Neuronal stem cell (in vitro differentiated cells): ENCODE results near the gene SLC35E1.

ENCODE experiments used
- DNase-seq: peaks from one replicate; pipeline ENCODE4 v3.0.0-alpha.2; 2013; ENCODE audit warnings: low spot score
- H2AFZ ChIP-seq: one replicate; pipeline ENCODE4 v1.6.1; 2013; ENCODE audit warnings: mild to moderate bottlenecking, low read length, inconsistent platforms
- H2AK5ac ChIP-seq: 2 replicates; pipeline ENCODE4 v1.6.1; 2013; ENCODE audit warnings: low read depth, mild to moderate bottlenecking, inconsistent platforms, low read length, moderate library complexity, mixed read lengths
- H2BK120ac ChIP-seq: 2 replicates; pipeline ENCODE4 v1.6.1; 2013; ENCODE audit warnings: low read depth, mild to moderate bottlenecking, inconsistent platforms, low read length, moderate library complexity, mixed read lengths
- H2BK12ac ChIP-seq: one replicate; pipeline ENCODE4 v1.6.1; 2013; ENCODE audit warnings: low read length, inconsistent platforms
- H2BK15ac ChIP-seq: 2 replicates; pipeline ENCODE4 v1.6.1; 2013; ENCODE audit warnings: mild to moderate bottlenecking, low read length, inconsistent platforms, mixed read lengths
- H2BK5ac ChIP-seq: one replicate; pipeline ENCODE4 v1.6.1; 2013; ENCODE audit warnings: inconsistent platforms, mild to moderate bottlenecking, low read length, moderate library complexity
- H3K14ac ChIP-seq: one replicate; pipeline ENCODE4 v1.6.1; 2013; ENCODE audit warnings: low read length, inconsistent platforms
- H3K18ac ChIP-seq: 2 replicates; pipeline ENCODE4 v1.6.1; 2013; ENCODE audit warnings: low read length, inconsistent platforms
- H3K23ac ChIP-seq: 2 replicates; pipeline ENCODE4 v1.6.1; 2013; ENCODE audit warnings: low read depth, mild to moderate bottlenecking, mixed read lengths, low read length, inconsistent platforms; ENCODE audit not compliant: poor library complexity
- H3K27ac ChIP-seq: replicated peaks from 3 replicates; pipeline ENCODE4 v1.5.1; 2013; ENCODE audit warnings: low read length, inconsistent platforms
- H3K27me3 ChIP-seq, 3 experiments: 2 replicates each; pipeline ENCODE4 v1.6.1; 2013; ENCODE audit warnings: low read length in 3 of 3, mild to moderate bottlenecking in 2 of 3, inconsistent platforms in 1 of 3, low read depth in 1 of 3, mixed read lengths in 1 of 3, moderate library complexity in 1 of 3; ENCODE audit not compliant: control insufficient read depth in 3 of 3, insufficient read depth in 3 of 3
- H3K36me3 ChIP-seq, 2 donors: replicated peaks in 1 of 2; 2 replicates each; pipeline ENCODE4 v1.6.1; 2013; ENCODE audit warnings: low read length in 2 of 2; ENCODE audit not compliant: control insufficient read depth in 2 of 2, insufficient read depth in 2 of 2
- H3K4ac ChIP-seq: 2 replicates; pipeline ENCODE4 v1.6.1; 2013; ENCODE audit warnings: inconsistent platforms, mild to moderate bottlenecking, low read length, moderate library complexity
- H3K4me1 ChIP-seq, 2 donors: 1 replicate in 1 of 2; 2 replicates in 1 of 2; pipeline ENCODE4 v1.6.1; 2013; ENCODE audit warnings: low read length in 2 of 2, low read depth in 1 of 2; ENCODE audit not compliant: control insufficient read depth in 2 of 2, insufficient read depth in 1 of 2
- H3K4me2 ChIP-seq: one replicate; pipeline ENCODE4 v1.6.1; 2013; ENCODE audit warnings: mild to moderate bottlenecking, low read length, inconsistent platforms; ENCODE audit not compliant: insufficient read depth, poor library complexity, severe bottlenecking
- H3K4me3 ChIP-seq, 2 donors: 2 replicates each; pipeline ENCODE4 v1.5.1; 2013; ENCODE audit warnings: low read length in 2 of 2, mild to moderate bottlenecking in 2 of 2, inconsistent platforms in 1 of 2, moderate library complexity in 1 of 2
- H3K79me1 ChIP-seq: one replicate; pipeline ENCODE4 v1.6.1; 2013; ENCODE audit warnings: low read depth, mild to moderate bottlenecking, inconsistent platforms, low read length, moderate library complexity
- H3K9ac ChIP-seq: one replicate; pipeline ENCODE4 v1.6.1; 2013; ENCODE audit warnings: mild to moderate bottlenecking, low read depth, low read length, inconsistent platforms; ENCODE audit not compliant: poor library complexity
- H3K9me3 ChIP-seq, 2 donors: replicated peaks in 1 of 2; 2 replicates each; pipeline versions ENCODE3 to v1.6.1; 2013; ENCODE audit warnings: low read length in 2 of 2, mild to moderate bottlenecking in 2 of 2, inconsistent platforms in 1 of 2, low read depth in 1 of 2, mixed read lengths in 1 of 2, moderate library complexity in 1 of 2; ENCODE audit not compliant: control insufficient read depth in 2 of 2, insufficient read depth in 1 of 2
- H4K8ac ChIP-seq: one replicate; pipeline ENCODE4 v1.6.1; 2013; ENCODE audit warnings: low read depth, mild to moderate bottlenecking, inconsistent platforms, low read length, moderate library complexity
- H4K91ac ChIP-seq: one replicate; pipeline ENCODE4 v1.6.1; 2013; ENCODE audit warnings: low read length, low read depth, mild to moderate bottlenecking, inconsistent platforms; ENCODE audit not compliant: poor library complexity
- WGBS, 2 donors: extraction: QIAGEN DNeasy Blood & Tissue Kit; methylation state at CpG; one replicate each; pipeline ENCODE4 v1.1.7; 2013; ENCODE audit warnings: missing lambda C conversion rate in 2 of 2, mixed read lengths in 1 of 2; ENCODE audit not compliant: insufficient read length in 2 of 2, insufficient replicate concordance in 1 of 2; ENCODE audit errors: extremely low coverage in 2 of 2; 5-methylcytosine and 5-hydroxymethylcytosine counted together

SLC35E1 gene

GRCh38 chr19:16599655-16600346 is 27.6 kb upstream of the SLC35E1 start:
- Histone ChIP-seq H3K14ac (no peak overlapping the region), H3K18ac (no peak overlapping the region), H3K27me3 (no peaks in the 10 kb centered on the region), H3K4me3 (no peak overlapping the region), H2AFZ (no peak overlapping the region), H2BK15ac (no peak overlapping the region), H2BK12ac (no peak overlapping the region), H2BK5ac (no peak overlapping the region), H3K9me3 (no peaks in the 10 kb centered on the region), H3K79me1 (peaks cover 36% of the 10 kb centered on the region), H3K9ac (no peak overlapping the region), H2AK5ac (no peak overlapping the region), H3K4ac (no peak overlapping the region), H3K36me3 (peaks cover 0 to 3% of the 10 kb centered on the region in 2 donors), H3K4me1 (no peaks in the 10 kb centered on the region), H3K27ac (no peak overlapping the region), H2BK120ac (no peak overlapping the region), H4K8ac (no peak overlapping the region), H3K4me2 (no peak overlapping the region), H3K23ac (no peak overlapping the region), H4K91ac (no peak overlapping the region)
- no peak for DNase-seq
- no CpG with 5 or more reads among the region's 6 CpGs for WGBS, 2 donors

GRCh38 chr19:16598848-16599247 is 26.6 kb upstream of the SLC35E1 start:
- Histone ChIP-seq H3K14ac (no peak overlapping the region), H3K9ac (no peak overlapping the region), H2BK5ac (no peak overlapping the region), H3K23ac (no peak overlapping the region), H3K4me1 (no peaks in the 10 kb centered on the region), H3K4me3 (no peak overlapping the region), H3K27ac (no peak overlapping the region), H4K91ac (no peak overlapping the region), H2BK12ac (no peak overlapping the region), H3K4ac (no peak overlapping the region), H2AK5ac (no peak overlapping the region), H2BK120ac (no peak overlapping the region), H2BK15ac (no peak overlapping the region), H2AFZ (no peak overlapping the region), H3K79me1 (peaks cover 32% of the 10 kb centered on the region), H3K27me3 (no peaks in the 10 kb centered on the region), H3K18ac (no peak overlapping the region), H3K4me2 (no peak overlapping the region), H3K9me3 (no peaks in the 10 kb centered on the region), H3K36me3 (peaks cover 0 to 3% of the 10 kb centered on the region in 2 donors), H4K8ac (no peak overlapping the region)
- WGBS, 2 donors, result no CpG with 5 or more reads among the region's 4 CpGs
- DNase-seq, result no peak

- WGBS, 2 donors, result no CpG with 5 or more reads among the region's 9 CpGs
- Histone ChIP-seq H3K27me3 (no peaks in the 10 kb centered on the region), H2BK15ac (no peak overlapping the region)
These were observed 24.2 kb upstream of the SLC35E1 start for GRCh38 chr19:16596399-16596798.

GRCh38 chr19:16595097-16595496 is 22.9 kb upstream of the SLC35E1 start:
- Histone ChIP-seq H2BK120ac (no peak overlapping the region), H2AK5ac (no peak overlapping the region), H3K9me3 (no peaks in the 10 kb centered on the region), H2BK12ac (no peak overlapping the region), H3K18ac (peak overlapping the region; percentile 11), H3K36me3 (peaks cover 0 to 1% of the 10 kb centered on the region in 2 donors), H4K8ac (no peak overlapping the region), H3K4me1 (peaks cover 9 to 18% of the 10 kb centered on the region in 2 donors), H3K4me3 (peak overlapping the region in 1 of 2 donors; percentile 34), H3K27ac (no peak overlapping the region), H3K4me2 (no peak overlapping the region), H3K23ac (peak overlapping the region; percentile 26), H3K27me3 (no peaks in the 10 kb centered on the region), H3K9ac (peak overlapping the region; percentile 25), H2AFZ (no peak overlapping the region), H3K79me1 (peaks cover 28% of the 10 kb centered on the region), H2BK5ac (peak overlapping the region; percentile 57), H3K4ac (no peak overlapping the region), H4K91ac (no peak overlapping the region), H3K14ac (no peak overlapping the region), H2BK15ac (no peak overlapping the region)
- DNase-seq, result no peak
- WGBS, 2 donors, result no CpG with 5 or more reads among the region's 8 CpGs

More at GRCh38 chr19:16596399-16596798, 24.2 kb upstream of the SLC35E1 start:
- no peak overlapping the region for H2BK12ac ChIP-seq
- no peak overlapping the region for H2AK5ac ChIP-seq
- no peak overlapping the region for H3K4ac ChIP-seq
- no peak overlapping the region for H3K4me2 ChIP-seq
- H2BK5ac ChIP-seq, result no peak overlapping the region
- H3K18ac ChIP-seq, result no peak overlapping the region
- peaks cover 0 to 1% of the 10 kb centered on the region in 2 donors for H3K36me3 ChIP-seq
- peaks cover 31% of the 10 kb centered on the region for H3K79me1 ChIP-seq
- no peak overlapping the region for H4K91ac ChIP-seq
- DNase-seq, result no peak
- no peak overlapping the region for H4K8ac ChIP-seq
- H2BK120ac ChIP-seq, result no peak overlapping the region
- no peak overlapping the region for H3K14ac ChIP-seq
- no peaks in the 10 kb centered on the region for H3K9me3 ChIP-seq
- no peak overlapping the region for H3K9ac ChIP-seq
- peaks cover 9 to 13% of the 10 kb centered on the region in 2 donors for H3K4me1 ChIP-seq
- H2AFZ ChIP-seq, result no peak overlapping the region
- H3K4me3 ChIP-seq, result no peak overlapping the region
- H3K27ac ChIP-seq, result no peak overlapping the region
- no peak overlapping the region for H3K23ac ChIP-seq
